ENCODE results near the gene CBFA2T3.

GRCh38 chr16:89007371-89008249 is 30.6 kb upstream of the CBFA2T3 start:
- TF ChIP-seq POLR2A (IDR thresholded peaks at IDR 0.05) (no peak), EP300 (IDR thresholded peaks at IDR 0.05) (no peak)

All from tibial nerve (tissue), 3 donors.